ENCODE results near the gene MRPL18.
A peak's percentile ranks its signal among the peaks of the same experiment; 100 is the strongest.
"Not testable (repeated sequence)": the region's sequence is repeated elsewhere in the genome, so short reads cannot be mapped to it uniquely, and the experiment has no call there.

MRPL18 gene

GRCh38 chr6:159777240-159777904 is 12.9 kb upstream of the MRPL18 start:
- no peak for DNase-seq

GRCh38 chr6:159778131-159778530 is 12.1 kb upstream of the MRPL18 start:
- no peak for DNase-seq

- no peak for DNase-seq
Observed at GRCh38 chr6:159778542-159779103, 11.6 kb upstream of the MRPL18 start.

GRCh38 chr6:159788276-159788675 is 2.0 kb upstream of the MRPL18 start:
- DNase-seq, result no peak

- DNase-seq, result peak; percentile 6 to 18
Observed at GRCh38 chr6:159788753-159789376, 1.4 kb upstream of the MRPL18 start.

GRCh38 chr6:159789377-159790148 is 704 bp upstream of the MRPL18 start, which contains the start of gene TCP1:
TCP1 (minus strand) TSS chr6:159789602; CDS start chr6:159789468, 134 bp downstream.
- peak; percentile 97 to 100 for DNase-seq

GRCh38 chr6:159790956-159791598 is 810 bp downstream of the MRPL18 start:
- peak in 1 of 2 experiments; percentile 1 for DNase-seq

GRCh38 chr6:159794976-159795375 is 4.7 kb downstream of the MRPL18 start:
- DNase-seq, result not testable (repeated sequence)

- no peak for DNase-seq
Observed at GRCh38 chr6:159797554-159797953, 7.3 kb downstream of the MRPL18 start.

- no peak for DNase-seq
Observed at GRCh38 chr6:159800141-159800865, 10.0 kb downstream of the MRPL18 start, which contains the start of gene PNLDC1. PNLDC1 (plus strand) TSS chr6:159800276; CDS start chr6:159800308, 32 bp downstream.

- DNase-seq, result no peak
Observed at GRCh38 chr6:159801935-159802334, 11.7 kb downstream of the MRPL18 start.

- DNase-seq, result no peak
Observed at GRCh38 chr6:159804504-159804903, 14.2 kb downstream of the MRPL18 start.

GRCh38 chr6:159805440-159806020 is 15.3 kb downstream of the MRPL18 start:
- no peak for DNase-seq

- no peak for DNase-seq
Observed at GRCh38 chr6:159806021-159806458, 15.8 kb downstream of the MRPL18 start.

GRCh38 chr6:159807150-159807858 is 17.0 kb downstream of the MRPL18 start:
- DNase-seq, result no peak

GRCh38 chr6:159808647-159809046 is 18.4 kb downstream of the MRPL18 start:
- no peak for DNase-seq

GRCh38 chr6:159809149-159809548 is 18.9 kb downstream of the MRPL18 start:
- no peak for DNase-seq

GRCh38 chr6:159813781-159814180 is 23.5 kb downstream of the MRPL18 start:
- no peak for DNase-seq

GRCh38 chr6:159815410-159815809 is 25.1 kb downstream of the MRPL18 start:
- DNase-seq, result no peak

GRCh38 chr6:159816775-159817174 is 26.5 kb downstream of the MRPL18 start:
- not testable (repeated sequence) for DNase-seq

Measured in stimulated activated CD4-positive, alpha-beta T cell treated with anti-CD3 and anti-CD28 coated beads, Interleukin-4, amount 100 ng/mL, for 4 hours (primary cell).